Loucy (cell line): Measurements from ENCODE around the gene EPB41.
A peak's percentile ranks its signal among the peaks of the same experiment; 100 is the strongest.
"Not testable (repeated sequence)": the region's sequence is repeated elsewhere in the genome, so short reads cannot be mapped to it uniquely, and the experiment has no call there.

Source experiments
- H2AFZ ChIP-seq: fragments of 200-600 bp; sonication (generic); 2 replicates; pipeline ENCODE4 v1.6.0; 2016; ENCODE audit warnings: antibody characterized with exemption, mild to moderate bottlenecking, low read length, moderate library complexity
- H3F3A ChIP-seq: fragments of 200-600 bp; 2 replicates; pipeline ENCODE4 v1.6.0; 2016; ENCODE audit warnings: antibody characterized with exemption, low read depth, mild to moderate bottlenecking
- H3K27me3 ChIP-seq: fragments of 200-600 bp; sonication (generic); 2 replicates; pipeline ENCODE4 v1.6.1; 2014; ENCODE audit warnings: low read length, mild to moderate bottlenecking; ENCODE audit not compliant: insufficient read depth, poor library complexity, severe bottlenecking
- H3K36me3 ChIP-seq: fragments of 200-600 bp; sonication (generic); 2 replicates; pipeline ENCODE4 v1.6.1; 2016; ENCODE audit warnings: low read length; ENCODE audit not compliant: insufficient read depth
- H3K4me1 ChIP-seq: fragments of 200-600 bp; sonication (generic); 2 replicates; pipeline ENCODE4 v1.5.1; 2014; ENCODE audit warnings: low read length, mild to moderate bottlenecking; ENCODE audit not compliant: insufficient read depth, poor library complexity, severe bottlenecking
- H3K4me2 ChIP-seq: fragments of 200-600 bp; sonication (generic); 2 replicates; pipeline ENCODE4 v1.6.0; 2014; ENCODE audit warnings: antibody characterized with exemption, low read length, low read depth, mild to moderate bottlenecking; ENCODE audit not compliant: poor library complexity, severe bottlenecking
- H3K4me3 ChIP-seq: fragments of 200-600 bp; sonication (generic); 2 replicates; pipeline ENCODE4 v1.5.1; 2014; ENCODE audit warnings: low read length, mild to moderate bottlenecking, mixed read lengths; ENCODE audit not compliant: poor library complexity, severe bottlenecking
- H3K79me2 ChIP-seq: fragments of 200-600 bp; sonication (generic); 2 replicates; pipeline ENCODE4 v1.6.1; 2014; ENCODE audit warnings: low read length; ENCODE audit not compliant: insufficient read depth
- H3K9ac ChIP-seq: fragments of 200-600 bp; sonication (generic); 2 replicates; pipeline ENCODE4 v1.6.0; 2014; ENCODE audit warnings: mild to moderate bottlenecking, low read depth, low read length, moderate library complexity; ENCODE audit not compliant: poor library complexity, severe bottlenecking
- H3K9me2 ChIP-seq: fragments of 200-600 bp; sonication (generic); replicated peaks from 2 replicates; pipeline ENCODE4 v1.6.1; 2016; ENCODE audit warnings: low read depth, low read length, mixed read lengths
- H3K9me3 ChIP-seq: fragments of 200-600 bp; sonication (generic); 2 replicates; pipeline ENCODE4 v1.6.1; 2014; ENCODE audit warnings: mild to moderate bottlenecking, antibody characterized with exemption, low read length, low read depth; ENCODE audit not compliant: insufficient read depth
- H4K20me1 ChIP-seq: fragments of 200-600 bp; sonication (generic); 2 replicates; pipeline ENCODE4 v1.6.0; 2014; ENCODE audit warnings: antibody characterized with exemption, low read length, mild to moderate bottlenecking; ENCODE audit not compliant: insufficient read depth, poor library complexity, severe bottlenecking
- EZH2phosphoT487 ChIP-seq: fragments of 200-600 bp; IDR thresholded peaks from 2 replicates; pipeline ENCODE4 v1.6.1; 2018; ENCODE audit warnings: antibody characterized with exemption, mild to moderate bottlenecking, moderate library complexity, borderline replicate concordance
- TF ChIP-seq, protein P1 (sequence below): fragments of 200-600 bp; sonication (generic); conservative IDR thresholded peaks from 2 replicates; pipeline ENCODE4 v1.5.1; 2014; ENCODE audit warnings: mild to moderate bottlenecking, antibody characterized with exemption, low read length

Gene EPB41

DNA sequence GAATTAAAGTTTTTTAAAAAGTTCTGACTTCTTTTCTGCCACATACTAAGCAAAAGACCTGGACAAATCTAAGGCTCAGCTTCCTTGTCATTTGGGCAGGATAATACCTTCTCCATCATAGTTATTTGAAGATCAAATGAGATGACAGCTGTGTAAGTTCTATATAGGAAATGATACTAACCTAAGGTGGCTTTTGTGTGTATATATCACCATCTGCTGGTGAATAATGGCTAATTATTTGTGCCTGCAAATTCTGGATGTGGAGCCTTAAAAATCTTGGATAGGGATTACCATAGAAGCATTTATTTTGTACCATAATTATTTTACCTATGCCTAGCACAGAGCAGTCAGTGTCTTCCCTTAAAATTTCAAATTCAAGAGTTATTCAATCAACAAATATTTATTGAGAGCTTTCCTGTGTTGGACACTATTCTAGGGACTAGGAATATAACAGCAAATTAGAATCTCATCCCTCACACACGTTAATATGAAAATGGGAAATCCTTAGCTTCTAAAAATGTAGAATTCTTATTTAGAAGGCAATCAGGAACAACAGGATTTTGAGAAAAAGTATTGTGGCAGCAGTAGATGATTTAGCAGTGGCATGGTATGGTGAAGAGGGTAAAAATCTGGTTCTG lies 119.6 kb downstream of the EPB41 start:
- H3K4me3 ChIP-seq: no peak overlapping the region
- peak overlapping the region; percentile 61 for H3K4me2 ChIP-seq
- no peaks in the 10 kb centered on the region for H3K79me2 ChIP-seq
- TF ChIP-seq, protein P1, sequence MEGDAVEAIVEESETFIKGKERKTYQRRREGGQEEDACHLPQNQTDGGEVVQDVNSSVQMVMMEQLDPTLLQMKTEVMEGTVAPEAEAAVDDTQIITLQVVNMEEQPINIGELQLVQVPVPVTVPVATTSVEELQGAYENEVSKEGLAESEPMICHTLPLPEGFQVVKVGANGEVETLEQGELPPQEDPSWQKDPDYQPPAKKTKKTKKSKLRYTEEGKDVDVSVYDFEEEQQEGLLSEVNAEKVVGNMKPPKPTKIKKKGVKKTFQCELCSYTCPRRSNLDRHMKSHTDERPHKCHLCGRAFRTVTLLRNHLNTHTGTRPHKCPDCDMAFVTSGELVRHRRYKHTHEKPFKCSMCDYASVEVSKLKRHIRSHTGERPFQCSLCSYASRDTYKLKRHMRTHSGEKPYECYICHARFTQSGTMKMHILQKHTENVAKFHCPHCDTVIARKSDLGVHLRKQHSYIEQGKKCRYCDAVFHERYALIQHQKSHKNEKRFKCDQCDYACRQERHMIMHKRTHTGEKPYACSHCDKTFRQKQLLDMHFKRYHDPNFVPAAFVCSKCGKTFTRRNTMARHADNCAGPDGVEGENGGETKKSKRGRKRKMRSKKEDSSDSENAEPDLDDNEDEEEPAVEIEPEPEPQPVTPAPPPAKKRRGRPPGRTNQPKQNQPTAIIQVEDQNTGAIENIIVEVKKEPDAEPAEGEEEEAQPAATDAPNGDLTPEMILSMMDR: peak; percentile 86
- no peak for TF ChIP-seq EZH2phosphoT487
- H3K27me3 ChIP-seq: no peaks in the 10 kb centered on the region
- H2AFZ ChIP-seq: no peak overlapping the region
- no peaks in the 10 kb centered on the region for H3K9me3 ChIP-seq
- H3K9ac ChIP-seq: no peak overlapping the region
- no peaks in the 10 kb centered on the region for H3K9me2 ChIP-seq
- H3K36me3 ChIP-seq: peaks cover 41% of the 10 kb centered on the region; the same call in 1 of the 2 replicates
- peaks cover 5% of the 10 kb centered on the region for H4K20me1 ChIP-seq
- peaks cover 17% of the 10 kb centered on the region for H3F3A ChIP-seq
- peaks cover 17% of the 10 kb centered on the region for H3K4me1 ChIP-seq

DNA sequence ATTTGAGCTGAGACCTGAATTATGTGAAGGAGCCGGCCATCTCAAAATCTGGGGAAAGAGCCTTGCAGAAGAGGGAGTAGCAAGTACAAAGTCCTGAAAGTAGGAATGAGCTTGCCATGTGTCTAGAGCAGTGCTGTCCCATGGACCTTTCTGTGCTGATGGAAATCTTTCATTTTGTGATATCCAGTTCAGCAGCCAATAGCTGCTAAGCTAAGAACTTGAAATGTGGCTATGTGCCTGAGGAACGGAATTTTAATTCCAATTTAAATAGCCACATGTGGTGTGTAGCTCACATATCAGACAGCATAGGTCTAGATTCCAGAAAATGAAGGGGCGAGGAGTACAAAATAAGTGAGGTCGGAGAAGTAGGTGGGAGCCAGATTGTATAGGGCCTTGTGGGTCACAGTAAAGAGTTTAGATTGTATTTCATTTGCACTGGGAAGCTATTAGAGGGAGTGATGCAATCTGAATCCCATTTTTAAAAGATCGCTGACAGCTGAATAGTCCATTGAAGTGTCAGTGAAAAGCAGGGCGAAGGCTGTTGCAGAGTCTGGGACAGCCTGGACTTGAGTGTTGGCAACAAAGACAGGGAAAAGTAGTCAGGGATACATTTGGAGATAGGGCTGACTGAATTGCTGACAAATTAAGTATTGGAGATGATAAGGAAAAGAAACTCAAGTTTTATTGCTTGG lies 129.1 kb downstream of the EPB41 start:
- TF ChIP-seq, protein P1: no peak
- TF ChIP-seq EZH2phosphoT487: no peak
- H2AFZ ChIP-seq: no peak overlapping the region

DNA sequence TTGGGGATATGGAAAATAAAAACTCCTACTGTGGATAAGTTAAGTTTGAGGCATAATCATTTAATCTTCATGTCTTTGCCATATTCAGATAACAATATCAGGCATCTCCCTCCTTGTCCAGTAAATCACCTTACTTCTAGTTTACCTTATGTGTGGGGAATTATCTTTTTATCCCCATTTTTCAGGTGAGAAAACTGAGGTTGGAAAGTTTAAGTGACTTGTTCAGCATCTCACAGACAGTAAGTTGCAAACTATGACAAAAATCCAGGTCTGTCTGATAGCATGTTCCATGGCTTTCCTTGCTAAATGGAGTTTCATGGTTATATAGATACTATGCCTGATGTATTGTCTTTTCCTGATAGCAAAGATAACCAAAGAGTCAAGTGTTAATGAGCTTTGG lies 129.6 kb downstream of the EPB41 start:
- Histone ChIP-seq H4K20me1 (no peaks in the 10 kb centered on the region), H3K79me2 (no peaks in the 10 kb centered on the region), H3K27me3 (no peaks in the 10 kb centered on the region), H3K9ac (no peak overlapping the region), H3K9me2 (no peaks in the 10 kb centered on the region), H3K4me2 (no peak overlapping the region), H3K4me1 (no peaks in the 10 kb centered on the region), H3F3A (no peaks in the 10 kb centered on the region), H2AFZ (no peak overlapping the region), H3K9me3 (no peaks in the 10 kb centered on the region), H3K4me3 (no peak overlapping the region), H3K36me3 (peaks cover 15% of the 10 kb centered on the region; the same call in 1 of the 2 replicates)
- TF ChIP-seq, protein P1: no peak
- TF ChIP-seq EZH2phosphoT487: no peak

More for the DNA sequence above, 129.1 kb downstream of the EPB41 start:
- Histone ChIP-seq H4K20me1 (no peaks in the 10 kb centered on the region), H3K9me2 (no peaks in the 10 kb centered on the region), H3K4me1 (no peaks in the 10 kb centered on the region), H3K4me3 (no peak overlapping the region), H3K79me2 (no peaks in the 10 kb centered on the region), H3K27me3 (no peaks in the 10 kb centered on the region), H3F3A (no peaks in the 10 kb centered on the region), H3K36me3 (peaks cover 20% of the 10 kb centered on the region; the same call in 1 of the 2 replicates), H3K9ac (no peak overlapping the region), H3K4me2 (no peak overlapping the region), H3K9me3 (no peaks in the 10 kb centered on the region)

DNA sequence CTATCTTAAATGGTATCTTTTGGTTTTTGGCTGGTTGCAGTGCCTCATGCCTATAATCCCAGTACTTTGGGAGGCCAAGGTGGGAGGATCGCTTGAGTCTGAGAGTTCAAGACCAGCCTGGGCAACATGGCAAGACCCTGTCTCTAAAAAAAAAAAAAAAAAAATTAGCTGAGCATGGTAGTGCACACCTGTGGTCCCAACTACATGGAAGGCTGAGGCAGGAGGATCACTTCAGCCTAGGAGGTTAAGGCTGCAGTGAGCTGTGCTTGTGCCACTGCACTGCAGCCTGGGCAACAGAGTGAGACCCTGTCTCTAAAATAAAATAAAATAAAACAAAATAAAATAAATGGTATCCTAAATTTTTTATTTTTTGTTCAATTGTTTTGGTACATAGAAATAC lies 131.3 kb downstream of the EPB41 start:
- H3K9ac ChIP-seq, H4K20me1 ChIP-seq, H3K9me2 ChIP-seq, H3K79me2 ChIP-seq, H3K27me3 ChIP-seq, H3K4me2 ChIP-seq, H3K4me3 ChIP-seq, H3K36me3 ChIP-seq, H3K9me3 ChIP-seq, H3K4me1 ChIP-seq, H2AFZ ChIP-seq, H3F3A ChIP-seq: not testable (repeated sequence)
